Measurements from ENCODE around the gene MYF5.

DNA sequence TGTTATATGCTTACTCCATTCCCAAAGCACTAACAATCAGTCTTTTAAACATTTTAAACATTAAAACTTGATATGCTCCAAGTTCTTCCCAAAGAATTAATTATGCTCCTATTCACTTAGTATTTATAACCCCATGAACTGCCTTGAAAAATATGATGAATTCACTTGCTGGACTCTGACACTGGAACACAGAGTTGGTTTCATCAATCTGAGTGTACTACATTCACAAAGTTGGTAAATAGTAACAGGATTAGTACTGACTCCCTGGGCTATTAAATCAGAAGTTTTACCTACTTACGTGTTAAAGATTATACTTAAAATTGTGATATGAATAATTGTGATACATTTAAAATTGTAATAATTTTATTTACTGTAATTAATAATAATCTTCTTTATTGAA is 26.6 kb upstream of the MYF5 start:
- TF ChIP-seq, protein P1, sequence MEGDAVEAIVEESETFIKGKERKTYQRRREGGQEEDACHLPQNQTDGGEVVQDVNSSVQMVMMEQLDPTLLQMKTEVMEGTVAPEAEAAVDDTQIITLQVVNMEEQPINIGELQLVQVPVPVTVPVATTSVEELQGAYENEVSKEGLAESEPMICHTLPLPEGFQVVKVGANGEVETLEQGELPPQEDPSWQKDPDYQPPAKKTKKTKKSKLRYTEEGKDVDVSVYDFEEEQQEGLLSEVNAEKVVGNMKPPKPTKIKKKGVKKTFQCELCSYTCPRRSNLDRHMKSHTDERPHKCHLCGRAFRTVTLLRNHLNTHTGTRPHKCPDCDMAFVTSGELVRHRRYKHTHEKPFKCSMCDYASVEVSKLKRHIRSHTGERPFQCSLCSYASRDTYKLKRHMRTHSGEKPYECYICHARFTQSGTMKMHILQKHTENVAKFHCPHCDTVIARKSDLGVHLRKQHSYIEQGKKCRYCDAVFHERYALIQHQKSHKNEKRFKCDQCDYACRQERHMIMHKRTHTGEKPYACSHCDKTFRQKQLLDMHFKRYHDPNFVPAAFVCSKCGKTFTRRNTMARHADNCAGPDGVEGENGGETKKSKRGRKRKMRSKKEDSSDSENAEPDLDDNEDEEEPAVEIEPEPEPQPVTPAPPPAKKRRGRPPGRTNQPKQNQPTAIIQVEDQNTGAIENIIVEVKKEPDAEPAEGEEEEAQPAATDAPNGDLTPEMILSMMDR (IDR thresholded peaks at IDR 0.05), result no peak
- TF ChIP-seq POLR2A (IDR thresholded peaks at IDR 0.05), result no peak
